Endothelial cell of umbilical vein (primary cell): Measurements from ENCODE around the gene RNF169. TPM values are rescaled to one million over a fixed set of nuclear protein-coding genes. Genes with fewer than 3 reads are reported as not detected.

Experiments used
- BruUV-seq: library from RNA; stranded (reverse); fragments of 400-500 nt; replicated peaks from 2 replicates; lab custom pipeline; 2021; lab: Mats Ljungman, UMichigan
- CTCF ChIA-PET: fragments of 300-600, 350-600 bp; sonication (Branson Sonifier 250); formaldehyde crosslinking; loops from one replicate; lab custom pipeline; 2021; ENCODE audit warnings: antibody characterized with exemption, inconsistent platforms; lab: Charles Lee
- POLR2A ChIA-PET: fragments of 300-600, 350-600 bp; sonication (Branson Sonifier 250); formaldehyde crosslinking; loops from one replicate; lab custom pipeline; 2021; ENCODE audit warnings: antibody characterized with exemption, inconsistent platforms; lab: Charles Lee
- DNase-seq: peaks from one replicate; pipeline ENCODE4 v3.0.0-alpha.2; 2011; ENCODE audit warnings: low read depth, low spot score
- FAIRE-seq: peaks from 2 replicates; lab custom pipeline; 2011; peaks lifted over from hg19 to GRCh38; lab: Jason Lieb, UNC
- H2AFZ ChIP-seq: 2 replicates; pipeline ENCODE4 v1.6.0; 2012; ENCODE audit warnings: low read depth, low read length, control low read depth, inconsistent platforms
- H3K27ac ChIP-seq: 2 replicates; pipeline ENCODE4 v1.5.1; 2011; ENCODE audit warnings: low read depth, mild to moderate bottlenecking, control low read depth, low read length, moderate library complexity; ENCODE audit not compliant: insufficient read depth
- H3K27me3 ChIP-seq, 2 experiments: 2 replicates each; pipeline versions ENCODE4 v1.6.0 to v1.6.1; 2011; ENCODE audit warnings: low read length in 2 of 2, mixed read lengths in 1 of 2; ENCODE audit not compliant: control insufficient read depth in 2 of 2, insufficient read depth in 2 of 2
- H3K36me3 ChIP-seq, 2 experiments: 2 replicates in 1 of 2; 3 replicates in 1 of 2; pipeline ENCODE4 v1.5.1; 2011; ENCODE audit warnings: low read length in 2 of 2, mild to moderate bottlenecking in 1 of 2, moderate library complexity in 1 of 2; ENCODE audit not compliant: control insufficient read depth in 2 of 2, insufficient read depth in 2 of 2; ENCODE audit errors: extremely low read depth in 1 of 2
- H3K4me1 ChIP-seq: 3 replicates; pipeline ENCODE4 v1.5.1; 2011; ENCODE audit warnings: mild to moderate bottlenecking, low read length; ENCODE audit not compliant: control insufficient read depth, insufficient read depth; ENCODE audit errors: extremely low read depth
- H3K4me2 ChIP-seq: 2 replicates; pipeline ENCODE4 v1.6.1; 2011; ENCODE audit warnings: low read length, control low read depth, mixed read lengths; ENCODE audit not compliant: insufficient read depth
- H3K4me3 ChIP-seq, 3 experiments: fragments of 200-600 bp in 1 of 3; sonication (generic), shearing (Covaris generic) in 1 of 3; replicated peaks in 1 of 3; 2 replicates each; pipeline ENCODE4 v1.5.1; 2011 to 2016; ENCODE audit warnings: control low read depth in 3 of 3, low read length in 3 of 3, mild to moderate bottlenecking in 2 of 3, inconsistent platforms in 1 of 3, low read depth in 1 of 3, moderate library complexity in 1 of 3; ENCODE audit not compliant: insufficient read depth in 1 of 3
- H3K79me2 ChIP-seq: 2 replicates; pipeline ENCODE4 v1.6.0; 2012; ENCODE audit warnings: low read length, inconsistent platforms; ENCODE audit not compliant: control insufficient read depth, insufficient read depth
- H3K9ac ChIP-seq: replicated peaks from 2 replicates; pipeline ENCODE3; 2011; ENCODE audit warnings: low read length, control low read depth; ENCODE audit not compliant: insufficient read depth; ENCODE audit errors: extremely low read depth
- H3K9me1 ChIP-seq: replicated peaks from 3 replicates; pipeline ENCODE4 v1.6.0; 2011; ENCODE audit warnings: mild to moderate bottlenecking, low read length; ENCODE audit not compliant: control insufficient read depth, insufficient read depth; ENCODE audit errors: extremely low read depth
- H3K9me3 ChIP-seq: replicated peaks from 2 replicates; pipeline ENCODE4 v1.5.1; 2012; ENCODE audit warnings: low read length, inconsistent platforms; ENCODE audit not compliant: control insufficient read depth, insufficient read depth
- H4K20me1 ChIP-seq: replicated peaks from 2 replicates; pipeline ENCODE3; 2011; ENCODE audit warnings: mild to moderate bottlenecking, low read length; ENCODE audit not compliant: control insufficient read depth, insufficient read depth; ENCODE audit errors: extremely low read depth
- EZH2 ChIP-seq: IDR thresholded peaks from 2 replicates; pipeline ENCODE4 v1.6.1; 2012; ENCODE audit warnings: borderline replicate concordance, low read depth, mild to moderate bottlenecking, moderate library complexity, low read length, inconsistent platforms; ENCODE audit not compliant: severe bottlenecking
- FOS ChIP-seq: IDR thresholded peaks from 2 replicates; pipeline ENCODE4 v1.6.1; 2011; ENCODE audit warnings: mild to moderate bottlenecking, low read length, moderate library complexity, borderline replicate concordance; ENCODE audit not compliant: insufficient read depth
- GATA2 ChIP-seq: IDR thresholded peaks from 2 replicates; pipeline ENCODE4 v1.7.0; 2011; ENCODE audit warnings: low read depth, mild to moderate bottlenecking, moderate library complexity, mixed read lengths, low read length; ENCODE audit not compliant: insufficient read length, insufficient read depth
- MYC ChIP-seq: IDR thresholded peaks from one replicate; pipeline ENCODE4 v1.6.1; 2011; ENCODE audit warnings: mild to moderate bottlenecking, low read depth, low read length
- POLR2A ChIP-seq: IDR thresholded peaks from 2 replicates; pipeline ENCODE4 v1.6.1; 2012; ENCODE audit warnings: low read depth, mild to moderate bottlenecking, control low read depth, low read length
- POLR2AphosphoS5 ChIP-seq: IDR thresholded peaks from 2 replicates; pipeline ENCODE4 v1.6.1; 2012; ENCODE audit warnings: low read depth, mild to moderate bottlenecking, control low read depth, low read length, moderate library complexity; ENCODE audit not compliant: insufficient read depth
- dilution Hi-C: fragments of 300-500 bp; cut with MboI; formaldehyde crosslinking; loops from one replicate; pipeline ENCODE4 v1.15.0; 2019; ENCODE audit warnings: low sequenced_read_pairs; ENCODE audit not compliant: extremely low pct_ligation_motif_present
- intact Hi-C: fragments of 100-400 bp; cut with micrococcal nuclease; formaldehyde crosslinking; loops from one replicate; pipeline ENCODE4 v1.10.0; 2022
- polyA plus RNA-seq, 4 experiments: library from polyadenylated mRNA; depleted of rRNA in 3 of 4; stranded (reverse) in 3 of 4; unstranded in 1 of 4; fragments of >200 nt; gene quantifications; 2 replicates each; pipeline versions ENCODE4 v1.2.1 to v1.2.3, GENCODE V29; 2011 to 2012; ENCODE audit warnings: missing spikeins in 1 of 4
- total RNA-seq: library from RNA; stranded (reverse); gene quantifications from 2 replicates; pipeline ENCODE4 v1.2.3, GENCODE V29; 2021
- TF ChIP-seq, protein P1 (sequence below): IDR thresholded peaks from 2 replicates; pipeline ENCODE4 v1.6.1; 2011; ENCODE audit not compliant: insufficient read depth, insufficient read length
- TF ChIP-seq, protein P2 (sequence below), 2 donors: IDR thresholded peaks; 1 replicate in 1 of 2; 2 replicates in 1 of 2; pipeline ENCODE4 v1.5.1; 2011; ENCODE audit warnings: low read length in 2 of 2, mild to moderate bottlenecking in 2 of 2, moderate library complexity in 2 of 2, control low read depth in 1 of 2, inconsistent platforms in 1 of 2, low read depth in 1 of 2; ENCODE audit not compliant: insufficient read depth in 1 of 2; ENCODE audit errors: extremely low read depth in 1 of 2

The RNF169 gene
- total and polyA plus RNA-seq, 2 donors (not counting 3 experiments of a cell fraction or from before 2014, with no cell fraction given) = 5.8 to 21.3 TPM

DNA sequence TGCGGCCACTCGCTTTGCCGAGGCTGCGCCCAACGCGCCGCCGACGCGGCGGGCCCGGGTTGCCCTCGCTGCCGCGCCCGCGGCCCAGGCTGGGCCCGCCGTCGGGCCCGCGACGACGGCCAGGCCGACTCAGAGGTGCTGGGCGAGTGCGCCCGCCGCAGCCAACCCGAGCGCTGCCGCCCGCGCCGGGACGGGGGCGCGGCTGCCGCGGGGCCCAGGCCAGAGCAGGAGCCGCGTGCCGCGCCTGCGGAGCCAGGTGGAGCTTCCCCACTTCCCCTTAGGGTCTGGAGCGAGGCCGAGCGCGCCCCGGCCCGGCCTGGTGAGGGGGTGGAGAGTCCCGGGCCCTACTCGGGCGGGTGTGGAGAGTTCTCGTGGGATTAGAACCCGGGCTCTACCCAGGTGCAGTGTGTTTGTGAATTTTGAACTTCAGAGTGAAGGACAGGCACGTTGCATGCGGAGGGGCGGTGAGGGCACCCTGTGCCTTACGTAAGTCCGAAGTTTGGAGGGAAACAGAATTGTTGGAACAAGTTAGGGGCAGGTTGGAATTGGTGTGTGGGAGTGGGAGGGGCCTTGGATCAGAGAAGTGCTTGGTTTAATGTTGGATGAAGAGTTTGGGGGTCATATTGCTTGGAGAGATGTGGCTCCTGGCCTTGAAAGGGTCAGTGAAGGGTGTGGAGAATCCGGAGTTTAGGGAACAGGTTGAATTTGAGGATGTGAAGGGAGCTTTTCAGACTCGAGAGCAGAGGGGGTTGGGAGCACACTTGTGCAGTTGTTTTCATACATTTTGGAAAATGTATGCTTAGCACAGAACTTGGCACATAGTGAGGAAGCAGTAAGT lies 697 bp downstream of the RNF169 start:
- Histone ChIP-seq H3K36me3 (no peaks in the 10 kb centered on the region), H3K9ac (peak overlapping the region; percentile 62), H3K4me3 (peak overlapping the region; percentile 49 to 84 (median 70)), H3K79me2 (peaks cover 48% of the 10 kb centered on the region), H3K4me1 (peaks cover 31% of the 10 kb centered on the region), H3K4me2 (peak overlapping the region; percentile 77), H3K27me3 (no peaks in the 10 kb centered on the region), H3K9me3 (no peaks in the 10 kb centered on the region), H4K20me1 (no peaks in the 10 kb centered on the region), H3K9me1 (no peaks in the 10 kb centered on the region), H3K27ac (peak overlapping the region; percentile 88), H2AFZ (peak overlapping the region; percentile 71)
- intact Hi-C loops = loop anchor here (2.0 kb wide), 1 partner anchor 73 kb away; no protein-coding TSS in a partner anchor
- POLR2A ChIA-PET = interaction anchor here (0.7 to 0.9 kb wide), 2 partner anchors 10 to 92 kb away, joined by 3 read pairs; no protein-coding TSS in a partner anchor
- dilution Hi-C loops = no loop called here
- DNase-seq = peak; percentile 73
- no TSS peak for BruUV-seq
- no peak for FAIRE-seq
- TF ChIP-seq, protein P1, sequence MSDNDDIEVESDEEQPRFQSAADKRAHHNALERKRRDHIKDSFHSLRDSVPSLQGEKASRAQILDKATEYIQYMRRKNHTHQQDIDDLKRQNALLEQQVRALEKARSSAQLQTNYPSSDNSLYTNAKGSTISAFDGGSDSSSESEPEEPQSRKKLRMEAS = no peak
- TF ChIP-seq FOS (no peak), POLR2A (no peak), POLR2AphosphoS5 (no peak), GATA2 (no peak), MYC (no peak), EZH2 (no peak)
- TF ChIP-seq, protein P2, sequence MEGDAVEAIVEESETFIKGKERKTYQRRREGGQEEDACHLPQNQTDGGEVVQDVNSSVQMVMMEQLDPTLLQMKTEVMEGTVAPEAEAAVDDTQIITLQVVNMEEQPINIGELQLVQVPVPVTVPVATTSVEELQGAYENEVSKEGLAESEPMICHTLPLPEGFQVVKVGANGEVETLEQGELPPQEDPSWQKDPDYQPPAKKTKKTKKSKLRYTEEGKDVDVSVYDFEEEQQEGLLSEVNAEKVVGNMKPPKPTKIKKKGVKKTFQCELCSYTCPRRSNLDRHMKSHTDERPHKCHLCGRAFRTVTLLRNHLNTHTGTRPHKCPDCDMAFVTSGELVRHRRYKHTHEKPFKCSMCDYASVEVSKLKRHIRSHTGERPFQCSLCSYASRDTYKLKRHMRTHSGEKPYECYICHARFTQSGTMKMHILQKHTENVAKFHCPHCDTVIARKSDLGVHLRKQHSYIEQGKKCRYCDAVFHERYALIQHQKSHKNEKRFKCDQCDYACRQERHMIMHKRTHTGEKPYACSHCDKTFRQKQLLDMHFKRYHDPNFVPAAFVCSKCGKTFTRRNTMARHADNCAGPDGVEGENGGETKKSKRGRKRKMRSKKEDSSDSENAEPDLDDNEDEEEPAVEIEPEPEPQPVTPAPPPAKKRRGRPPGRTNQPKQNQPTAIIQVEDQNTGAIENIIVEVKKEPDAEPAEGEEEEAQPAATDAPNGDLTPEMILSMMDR (IDR thresholded peaks at IDR 0.05; ENCODE audit: extremely low read depth in 1 of 2, insufficient read depth in 1 of 2, low read depth in 1 of 2, low read length in 2 of 2) = no peak
- CTCF ChIA-PET = interaction anchor here (0.7 to 2.7 kb wide), 6 partner anchors 8 to 121 kb away, joined by 3 to 24 read pairs (median 3); no protein-coding TSS in a partner anchor
